NCI-H1048 (cell line): ENCODE results near the gene ADGRL4.
"Not testable (repeated sequence)": the region's sequence is repeated elsewhere in the genome, so short reads cannot be mapped to it uniquely, and the experiment has no call there.

Experiments used
- DNase-seq: peaks from one replicate; lab custom pipeline; 2025; lab: John Stamatoyannopoulos, UW

Gene ADGRL4

DNA sequence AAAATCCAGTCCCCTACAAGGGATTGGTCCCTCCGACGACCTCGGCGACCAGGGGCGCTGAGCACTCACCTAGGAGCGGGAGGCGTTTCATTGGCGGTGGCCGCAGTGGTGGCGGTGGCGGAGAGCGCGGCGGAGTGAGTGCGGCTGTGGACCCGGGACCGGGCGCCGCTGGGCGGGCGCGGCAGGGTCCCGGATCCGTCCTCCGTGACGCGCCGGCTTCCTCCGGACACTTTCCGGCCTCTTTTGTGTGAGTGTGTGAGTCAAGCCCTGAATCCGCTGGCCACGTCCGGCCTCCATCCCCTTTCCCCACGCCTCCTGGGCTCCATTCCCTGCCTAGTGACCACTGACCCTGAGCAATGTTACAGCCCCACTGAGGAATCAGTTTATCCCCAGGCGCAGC is at the start of gene ADGRL4:
ADGRL4 (minus strand) TSS at position 167 of the 400 bp plus-strand sequence; CDS start at position 91, 76 bp downstream.
- DNase-seq, result no peak

DNA sequence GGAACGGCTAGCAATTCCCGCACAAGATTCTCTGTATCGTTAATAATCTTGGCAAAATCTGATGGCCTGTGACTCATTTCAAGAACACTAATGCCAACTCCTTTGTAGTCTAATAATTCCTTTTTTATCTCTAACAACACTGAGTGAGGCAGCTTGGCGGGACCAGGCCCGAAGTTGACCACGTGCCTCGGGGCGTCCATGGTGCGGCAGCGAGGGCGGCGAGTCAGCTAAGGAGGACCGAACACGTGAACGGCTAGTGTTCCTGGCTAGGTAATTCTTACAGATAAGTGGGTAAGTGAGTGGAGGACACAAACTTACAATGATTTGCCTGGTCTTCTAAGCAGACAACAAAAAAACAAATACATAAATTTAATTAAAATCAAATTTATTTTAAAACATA is 49.3 kb upstream of the ADGRL4 start:
- no peak for DNase-seq

DNA sequence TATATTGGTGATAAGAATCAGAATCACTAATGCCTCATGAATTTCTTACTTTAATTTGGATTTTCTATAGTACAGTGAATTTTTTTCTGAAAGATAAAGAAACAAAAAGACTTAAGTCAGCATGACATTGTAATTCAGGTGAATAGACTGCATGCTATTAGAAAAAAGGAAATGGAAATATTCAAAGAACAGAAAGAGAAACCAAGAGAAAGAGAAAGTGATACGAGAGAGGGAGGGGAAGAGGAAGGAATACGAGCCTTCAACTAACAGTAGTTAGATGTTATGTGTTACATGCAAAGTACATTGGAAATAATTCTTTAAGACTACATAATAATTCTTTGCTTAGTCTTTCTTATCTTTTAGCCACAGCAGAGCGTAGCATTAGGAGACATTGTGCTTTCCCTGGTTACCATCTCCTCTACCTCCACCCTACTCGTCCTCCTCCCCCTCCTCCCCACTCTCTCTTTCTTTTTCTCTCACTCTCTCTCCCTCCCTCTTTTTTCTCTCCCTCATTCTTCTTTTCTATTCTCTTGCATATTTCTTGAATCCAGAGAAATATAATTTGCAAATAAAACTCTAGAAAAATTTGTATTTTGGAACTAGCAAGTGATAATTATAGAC is 46.4 kb upstream of the ADGRL4 start:
- no peak for DNase-seq

DNA sequence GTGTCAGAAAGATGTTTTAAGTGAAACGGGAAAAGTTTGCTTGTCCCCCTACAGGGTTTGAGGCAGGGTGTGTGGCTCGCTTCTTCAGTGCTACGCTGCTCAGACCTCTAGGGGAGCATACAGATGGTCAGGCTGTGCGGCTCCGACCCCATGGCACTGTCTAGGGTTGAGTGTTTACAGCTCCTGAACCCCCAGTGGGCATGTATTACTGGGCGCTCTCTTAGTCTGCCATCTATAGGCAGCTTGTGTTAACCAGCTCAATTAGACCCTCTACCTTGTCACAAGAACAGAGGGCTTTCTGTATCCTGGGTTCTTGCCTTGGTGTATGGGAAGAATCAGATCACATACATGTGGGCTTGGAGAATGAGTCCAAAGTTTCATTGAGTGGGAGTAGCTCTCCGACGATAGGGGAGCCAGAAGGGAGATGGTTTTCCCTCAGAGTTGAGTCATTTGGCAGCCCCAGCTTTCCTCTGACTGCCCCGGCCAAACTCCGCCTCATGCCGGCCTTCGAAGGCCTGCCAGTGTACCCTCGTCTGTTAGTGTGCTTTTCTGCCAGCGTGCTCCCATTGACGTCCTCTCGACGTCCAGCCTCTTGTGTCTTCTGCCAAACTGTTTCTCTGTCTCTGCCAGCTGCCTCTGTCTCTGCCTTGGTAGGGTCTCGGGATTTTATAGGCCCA is 38.6 kb upstream of the ADGRL4 start:
- no peak for DNase-seq

DNA sequence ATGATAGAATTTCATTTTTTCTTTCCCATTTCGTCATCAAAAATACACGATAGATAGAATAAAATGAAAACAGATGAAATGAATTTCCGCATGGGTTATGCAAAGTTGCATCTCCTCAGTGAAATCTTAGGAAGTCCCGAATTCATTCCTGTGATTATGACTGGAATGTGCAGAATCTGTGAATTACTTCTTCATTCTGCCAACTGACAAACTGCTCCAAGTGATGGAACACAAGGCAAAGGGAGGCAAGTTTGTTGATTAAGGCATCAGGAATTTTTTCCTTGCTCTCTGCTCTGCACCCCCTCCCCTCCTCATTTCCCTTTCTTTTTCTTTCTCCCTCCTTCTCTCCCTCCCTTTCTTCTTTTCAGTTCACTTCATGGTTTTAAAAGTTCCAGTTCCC is 37.0 kb upstream of the ADGRL4 start:
- no peak for DNase-seq

DNA sequence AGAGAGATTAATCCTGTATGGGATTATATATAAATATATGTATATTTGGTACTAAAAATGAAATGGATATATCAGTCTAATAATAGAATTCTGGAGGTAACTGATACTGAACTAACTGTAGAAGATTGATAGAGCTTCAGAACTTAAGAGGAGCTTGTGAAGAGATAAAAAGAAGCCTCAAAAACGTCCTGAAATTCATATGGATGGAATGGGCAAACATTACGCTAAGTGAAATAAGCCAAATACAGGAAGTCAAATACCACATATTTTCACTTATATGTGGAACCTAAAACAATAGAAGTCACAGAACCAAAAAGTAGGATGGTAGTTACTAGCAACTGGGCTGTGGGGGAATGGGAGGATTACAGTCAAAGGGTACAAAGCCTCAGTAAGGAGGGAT is 36.0 kb upstream of the ADGRL4 start:
- DNase-seq, result no peak

DNA sequence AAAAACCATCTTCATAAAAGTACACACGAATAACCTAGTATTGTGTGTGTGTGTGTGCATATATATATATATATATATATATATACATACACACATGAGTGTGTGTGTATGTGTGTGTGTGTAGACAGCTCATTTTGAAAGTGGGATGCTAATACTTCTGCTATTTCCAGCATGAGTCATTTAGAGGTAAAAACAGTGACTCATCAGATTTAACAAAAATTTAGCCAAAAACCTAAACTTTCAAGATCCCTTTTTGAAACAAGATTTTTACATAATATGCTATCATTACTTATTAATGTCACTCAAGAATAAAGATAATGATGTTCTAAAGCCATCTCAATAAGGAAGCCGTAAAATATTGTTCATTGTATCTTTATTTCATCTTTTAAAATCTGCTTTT is 35.6 kb upstream of the ADGRL4 start:
- DNase-seq, result no peak

DNA sequence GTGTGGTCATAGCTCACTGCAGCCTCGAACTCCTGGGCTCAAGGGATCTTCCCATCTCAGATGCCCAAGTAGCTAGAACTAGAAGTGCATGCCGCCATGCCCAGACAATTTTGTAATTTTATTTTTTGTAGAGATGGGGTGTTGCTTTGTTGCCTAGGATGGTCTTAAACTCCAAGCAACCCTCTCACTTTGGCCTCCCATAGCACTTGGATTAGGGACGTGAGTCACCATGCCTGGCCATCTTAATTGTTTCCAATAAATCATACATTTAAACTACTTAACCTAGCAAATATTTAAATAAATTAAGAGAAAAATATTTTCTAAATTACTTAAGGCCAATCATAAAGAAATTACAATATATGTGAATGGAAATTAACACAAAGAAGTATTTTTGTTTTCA is 35.1 kb upstream of the ADGRL4 start:
- DNase-seq, result no peak

DNA sequence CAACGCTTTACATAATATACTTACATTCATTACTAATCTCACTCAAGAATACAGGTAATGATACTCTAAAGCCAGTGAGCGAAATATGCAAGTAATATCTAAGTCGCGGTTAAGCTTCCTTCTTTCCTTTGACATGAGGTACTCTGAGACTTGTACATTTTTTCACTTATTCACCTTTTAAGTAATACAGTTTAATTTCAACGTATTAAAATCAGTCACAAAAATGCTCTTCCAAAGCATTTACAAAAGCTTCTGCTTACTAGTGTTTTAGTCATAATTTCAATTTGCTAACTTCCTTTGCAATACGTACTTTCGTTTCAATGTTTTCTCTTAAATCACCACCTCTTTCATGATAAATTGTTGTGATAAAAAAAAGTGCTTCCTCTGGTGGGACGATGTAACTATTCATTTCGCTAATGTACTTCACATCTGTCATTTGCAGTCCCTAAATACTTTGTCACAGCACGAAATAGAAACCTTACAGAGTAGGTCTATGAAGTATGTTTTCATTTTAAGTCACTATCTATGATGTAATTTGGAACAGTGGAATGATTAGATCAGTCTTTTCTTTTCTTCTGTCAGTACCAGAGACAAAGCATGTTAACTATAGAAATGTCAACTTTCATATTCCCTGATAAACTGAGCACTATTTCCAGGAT is 34.0 kb upstream of the ADGRL4 start:
- no peak for DNase-seq

DNA sequence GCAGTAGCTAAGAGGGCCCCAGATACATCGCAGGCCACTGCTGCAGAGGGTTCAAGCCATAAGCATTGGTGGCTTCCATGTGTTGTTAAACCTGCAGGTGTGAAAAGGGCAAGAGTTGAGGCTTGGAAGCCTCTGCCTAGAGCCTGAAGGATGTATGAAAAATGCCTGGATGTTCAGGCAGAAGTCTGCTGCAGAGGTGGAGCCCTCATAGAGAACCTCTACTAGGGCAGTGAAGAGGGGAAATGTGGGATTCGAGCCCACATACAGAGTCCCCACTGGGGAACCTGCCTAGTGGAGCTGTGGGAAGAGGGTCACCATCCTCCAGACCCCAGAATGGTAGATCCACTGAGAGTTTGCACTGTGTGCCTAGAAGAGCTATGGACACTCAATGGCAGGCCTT is 30.6 kb upstream of the ADGRL4 start:
- no peak for DNase-seq

DNA sequence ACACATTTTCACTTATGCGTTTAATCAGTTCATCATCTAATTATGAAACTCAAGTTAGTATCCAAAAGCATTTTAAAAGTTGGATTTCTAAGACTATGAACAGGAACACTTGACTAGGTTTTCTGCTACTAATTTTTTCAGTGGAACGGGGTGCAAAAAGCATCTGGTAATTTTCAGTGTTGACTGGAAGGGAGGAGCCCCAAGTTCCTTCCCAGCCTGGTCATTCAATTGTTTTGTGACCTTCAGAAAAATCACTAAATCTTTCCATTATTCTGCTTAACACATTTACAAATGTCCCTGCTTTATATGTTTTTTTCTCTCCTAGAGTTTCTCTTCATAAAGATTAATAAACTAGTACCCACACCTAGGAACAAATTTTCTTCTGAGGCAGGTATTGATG is 6.0 kb upstream of the ADGRL4 start:
- no peak for DNase-seq

DNA sequence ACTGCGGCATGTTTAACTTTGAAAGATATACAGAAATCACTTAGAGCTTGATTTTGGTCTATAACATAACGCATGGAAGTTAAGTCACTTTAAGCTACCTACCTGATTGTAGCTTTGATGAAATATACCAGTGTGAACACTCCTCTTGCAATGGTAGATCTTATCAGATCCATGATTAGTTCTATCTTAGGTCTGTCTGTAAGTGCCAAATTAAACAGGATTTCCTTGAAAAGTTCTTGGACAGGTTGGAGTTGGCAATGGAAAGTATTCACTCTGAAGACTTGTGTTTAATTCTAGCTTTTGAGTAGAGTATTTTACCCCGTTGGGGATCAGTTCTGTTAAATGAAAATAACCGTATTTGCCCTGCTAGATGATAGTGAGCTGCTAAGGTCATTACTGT is 4.1 kb upstream of the ADGRL4 start:
- no peak for DNase-seq

DNA sequence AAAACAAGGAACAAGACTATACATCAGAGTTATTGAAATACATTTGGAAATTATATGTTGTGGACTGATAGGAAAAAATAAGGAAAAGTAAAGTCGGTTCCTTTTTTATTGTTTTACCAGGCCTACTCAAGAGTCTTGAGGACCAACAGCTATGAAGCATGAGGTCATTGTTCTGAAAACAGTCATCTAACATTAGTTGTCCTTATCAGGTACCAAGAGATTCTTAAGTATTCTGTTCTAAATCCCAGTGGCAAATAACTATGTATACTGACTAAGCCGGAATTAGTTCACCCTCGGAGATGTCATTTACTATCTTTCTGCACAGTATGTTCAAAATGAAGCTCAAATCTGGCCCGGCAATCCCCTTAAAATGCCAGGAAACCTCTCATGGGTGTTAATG is 585 bp downstream of the ADGRL4 start:
- DNase-seq, result no peak

DNA sequence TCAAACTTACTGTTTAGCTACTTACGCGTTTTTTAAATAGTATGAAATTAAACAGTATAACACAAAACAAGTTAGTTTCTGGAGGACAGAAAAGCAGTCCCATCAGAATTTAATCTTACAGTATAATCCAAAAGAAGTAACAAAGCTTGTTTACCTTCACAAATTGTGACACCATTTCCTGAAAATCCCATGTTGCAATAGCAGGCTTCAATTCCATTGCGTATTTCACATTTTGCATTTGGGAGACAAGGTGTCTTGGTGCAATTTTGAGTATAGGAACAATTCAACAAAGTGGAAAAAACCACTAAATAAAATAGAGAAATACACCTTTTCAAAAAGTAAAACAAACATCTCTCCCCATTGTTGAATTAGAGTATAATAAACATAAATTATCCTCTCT is 1.6 kb downstream of the ADGRL4 start:
- DNase-seq, result no peak

DNA sequence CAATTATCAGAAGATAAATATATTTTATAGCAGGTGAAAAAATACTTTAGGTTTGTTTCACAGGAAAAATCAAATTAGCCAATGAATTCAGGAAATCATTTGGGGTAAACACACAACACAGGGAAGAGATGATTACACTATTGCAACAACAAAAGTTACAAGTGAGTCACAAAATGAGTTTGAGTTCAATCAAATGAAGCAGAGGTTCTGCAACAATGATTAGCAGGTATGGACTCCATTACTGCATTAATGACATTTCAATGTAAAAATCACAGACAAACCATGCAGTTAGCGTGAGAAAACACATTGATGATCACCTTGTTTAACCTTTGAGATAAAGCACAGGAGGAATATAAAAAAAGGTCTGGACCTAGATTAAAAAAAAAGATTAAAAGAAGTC is 9.7 kb downstream of the ADGRL4 start:
- no peak for DNase-seq

DNA sequence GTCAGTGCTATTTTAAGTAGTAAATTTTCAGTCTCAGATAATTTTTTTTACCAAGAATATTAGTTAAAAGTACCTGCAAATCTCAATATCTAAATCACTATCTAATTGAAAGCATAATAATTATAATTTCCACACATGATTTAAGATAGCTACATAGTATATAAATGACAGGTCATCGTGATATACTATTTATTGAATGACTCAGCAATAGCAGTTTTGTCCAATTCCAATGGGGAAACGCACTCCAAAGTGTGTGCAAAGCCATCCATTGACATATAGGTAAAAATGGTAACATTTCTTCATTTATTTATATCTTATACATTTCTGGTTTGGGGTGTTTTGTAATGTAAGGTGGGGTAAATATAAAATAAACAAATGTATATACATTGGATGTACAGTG is 19.5 kb downstream of the ADGRL4 start:
- DNase-seq, result no peak

DNA sequence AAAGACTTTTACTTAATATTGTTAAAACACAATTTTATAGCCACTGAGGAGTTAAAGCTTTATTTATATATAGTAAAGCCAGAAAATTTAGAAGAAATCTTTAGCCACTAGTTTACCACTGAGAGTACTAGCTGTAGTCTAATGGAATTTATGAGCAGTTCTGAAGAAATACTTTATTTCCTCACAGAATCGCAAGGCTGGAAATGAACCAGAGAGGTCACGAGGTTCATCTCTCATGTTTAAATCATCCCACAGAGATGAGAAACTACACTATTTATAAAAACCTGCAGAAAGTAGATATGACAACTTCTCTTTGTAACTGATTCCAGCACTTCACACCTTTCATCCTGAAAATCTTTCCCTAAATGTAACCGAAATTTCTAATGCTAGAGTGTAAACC is 26.0 kb downstream of the ADGRL4 start:
- no peak for DNase-seq

DNA sequence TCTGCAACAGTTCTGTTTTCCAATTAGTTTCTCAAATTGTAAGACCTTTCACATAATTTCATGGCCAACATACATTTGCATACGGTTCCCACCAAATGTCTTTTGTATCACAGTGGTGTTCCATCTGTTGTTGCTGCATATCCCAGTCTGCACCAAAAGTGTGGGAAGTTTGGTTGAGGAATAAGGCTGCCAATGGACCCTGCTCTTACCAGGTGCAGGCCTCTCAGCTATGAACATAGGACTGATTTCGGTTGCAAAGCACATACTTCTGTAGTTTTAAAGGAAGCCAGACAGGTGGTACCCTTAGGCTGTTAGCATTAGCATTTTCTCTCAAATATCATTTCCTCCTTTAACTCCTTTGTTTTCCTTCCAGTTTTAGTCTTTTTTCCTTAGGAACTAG is 33.8 kb downstream of the ADGRL4 start:
- DNase-seq, result no peak

DNA sequence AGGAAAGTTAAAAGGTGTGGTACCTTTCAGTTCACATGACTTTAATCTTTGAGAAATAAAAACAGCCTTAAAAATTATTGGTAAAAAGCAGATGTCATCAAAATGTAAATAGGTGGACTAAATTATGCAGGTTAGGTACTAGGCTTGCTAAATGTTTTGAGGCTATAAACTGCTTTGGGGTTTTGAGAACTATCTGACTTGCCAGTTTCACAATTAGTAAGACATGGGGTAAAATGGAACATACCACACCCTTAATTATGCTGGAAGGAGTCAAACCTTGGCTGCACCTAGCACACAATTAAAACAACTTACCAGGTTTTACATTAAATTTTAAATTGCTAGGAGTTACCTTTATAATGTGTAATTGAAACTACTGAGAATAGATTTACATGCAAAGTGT is 39.4 kb downstream of the ADGRL4 start:
- DNase-seq, result not testable (repeated sequence)

DNA sequence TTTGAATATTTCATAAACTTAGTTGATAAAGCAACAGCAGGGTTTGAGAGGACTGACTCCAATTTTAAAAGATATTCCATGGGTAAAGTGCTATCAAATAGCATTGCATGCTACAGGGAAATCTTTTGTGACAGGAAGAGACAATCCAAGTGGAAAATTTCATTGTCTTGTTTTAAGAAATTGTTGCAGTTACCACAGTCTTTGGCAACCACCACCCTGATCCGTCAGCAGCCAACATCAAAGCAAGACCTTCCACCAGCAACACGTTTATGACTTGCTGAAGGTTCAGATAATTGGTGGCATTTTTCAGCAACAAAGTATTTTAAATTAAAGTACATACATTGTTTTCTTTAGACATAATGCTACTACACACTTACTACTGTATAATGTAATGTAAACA is 47.8 kb downstream of the ADGRL4 start:
- DNase-seq, result no peak

DNA sequence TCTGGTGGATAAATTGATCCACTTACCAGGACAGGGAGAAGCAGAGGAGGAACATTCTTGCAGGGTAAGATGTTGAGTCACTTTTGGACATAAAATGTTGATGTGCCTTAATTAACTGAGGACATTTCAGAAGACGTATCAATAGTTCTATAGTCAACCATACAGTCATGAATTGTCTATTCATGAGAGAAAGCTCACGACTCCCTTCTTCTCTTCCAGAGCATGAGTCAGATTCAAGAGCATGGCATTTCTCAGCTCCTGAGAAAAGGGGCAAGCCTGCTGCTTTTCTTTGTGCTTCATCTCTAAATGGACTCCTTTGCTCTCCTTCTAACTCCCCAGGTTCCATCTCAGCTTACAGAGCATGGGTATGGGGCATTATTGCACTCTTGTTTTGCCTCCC is 55.7 kb downstream of the ADGRL4 start:
- DNase-seq, result no peak

DNA sequence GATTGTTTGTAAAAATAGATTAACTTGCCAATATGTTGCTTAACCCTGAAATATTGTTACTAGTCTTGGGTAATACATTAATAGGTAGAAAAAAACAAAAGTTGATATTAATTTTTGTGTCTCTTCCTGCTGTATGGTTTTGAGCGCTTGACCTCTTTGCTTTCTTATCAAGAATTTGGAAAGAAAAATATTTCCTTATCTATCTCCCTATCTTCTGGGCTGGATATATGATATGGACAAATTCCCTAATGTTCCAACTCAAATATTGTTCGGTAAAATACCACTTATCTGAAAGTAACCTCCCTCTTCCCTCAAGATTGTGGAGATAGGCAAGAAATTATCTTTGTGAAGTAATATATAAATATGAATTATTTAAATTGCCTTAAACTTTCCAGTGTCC is 57.3 kb downstream of the ADGRL4 start:
- DNase-seq, result no peak

DNA sequence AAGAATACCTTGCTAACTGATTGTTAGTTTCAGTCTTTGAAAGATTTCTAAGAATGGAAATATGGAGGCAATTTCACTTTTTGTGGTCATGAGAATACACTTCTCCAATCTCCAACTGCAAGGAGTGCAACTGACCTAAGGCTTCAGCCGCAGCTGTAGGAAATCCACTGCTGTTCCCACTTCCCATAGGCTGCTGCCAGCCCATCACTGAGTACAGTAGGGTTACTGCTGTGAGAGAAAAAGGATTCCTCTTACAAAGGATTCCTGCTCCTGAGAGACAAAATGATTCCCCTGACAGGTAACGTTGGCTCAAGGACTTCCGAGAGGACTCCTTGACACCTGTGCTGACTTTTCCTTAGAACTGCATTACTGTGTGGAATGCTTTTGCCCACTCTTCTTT is 87.4 kb downstream of the ADGRL4 start:
- DNase-seq, result no peak

DNA sequence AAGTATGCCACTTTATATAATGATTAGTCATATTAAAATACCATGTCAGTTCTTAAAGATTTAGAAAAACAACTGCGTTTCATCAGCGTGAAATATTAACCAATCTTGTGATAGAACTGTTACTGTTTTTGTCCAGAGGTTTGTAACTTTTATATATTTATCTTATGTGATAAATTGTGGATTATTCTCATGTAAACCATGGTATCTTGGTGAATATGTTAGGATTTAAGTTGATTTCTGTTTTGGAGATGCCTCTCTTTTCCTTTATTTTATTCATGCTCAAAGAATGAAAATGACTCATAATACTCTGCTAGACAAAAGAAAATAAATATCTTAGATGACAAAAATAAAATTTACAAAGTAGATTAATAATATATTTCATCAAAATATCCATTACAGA is 88.4 kb downstream of the ADGRL4 start:
- no peak for DNase-seq
